Measurements from ENCODE around the gene HEPN1. TPM values are rescaled to one million over a fixed set of nuclear protein-coding genes. Genes with fewer than 3 reads are reported as not detected.
A peak's percentile ranks its signal among the peaks of the same experiment; 100 is the strongest.

The HEPN1 gene
- total and polyA plus RNA-seq, 2 donors from 2014 or later = not detected

DNA sequence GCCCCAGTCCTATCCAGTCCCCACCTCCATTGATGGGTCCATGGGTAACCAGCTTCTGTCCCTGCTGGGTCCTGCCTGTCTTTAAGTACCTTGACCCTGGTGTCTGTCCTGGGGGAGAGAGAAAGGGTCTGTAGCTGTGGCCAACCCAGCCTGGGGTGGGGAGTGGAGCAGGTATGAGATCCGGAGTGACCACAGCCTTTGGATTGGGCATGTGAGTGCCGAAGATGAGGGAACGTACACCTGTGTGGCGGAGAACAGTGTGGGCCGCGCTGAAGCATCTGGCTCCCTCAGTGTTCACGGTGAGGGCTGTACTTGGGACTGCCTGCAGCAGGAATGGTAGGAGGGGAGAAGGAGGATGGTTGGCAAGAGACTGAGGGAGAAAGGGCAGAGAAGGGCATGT, 48.6 kb upstream of the HEPN1 start:
- no peak overlapping the region for H3K9ac ChIP-seq (ENCODE audit: low read length in 3 of 3)
- no peak overlapping the region for H3K4me3 ChIP-seq (ENCODE audit: low read length in 3 of 3)
- no peak for FAIRE-seq
- no peak for TF ChIP-seq CTCF (IDR thresholded peaks at IDR 0.05; ENCODE audit: borderline replicate concordance, extremely low read depth, insufficient read depth)
- peak in 1 of 5 donors; percentile 42 for DNase-seq
- intact Hi-C loops (cut with DNase I) = no loop called here
- peaks cover 62% of the 10 kb centered on the region for H3K27me3 ChIP-seq (ENCODE audit: control insufficient read depth, insufficient read depth, low read length)
- no peaks in the 10 kb centered on the region for H3K9me3 ChIP-seq (ENCODE audit: control insufficient read depth in 2 of 3, insufficient read depth in 1 of 3, low read length in 3 of 3)
- H3K27ac ChIP-seq (ENCODE audit: low read depth in 2 of 2, low read length in 2 of 2) = no peak overlapping the region
- peaks cover 0 to 7% (median 6%) of the 10 kb centered on the region in 3 donors for H3K4me1 ChIP-seq (ENCODE audit: control insufficient read depth in 2 of 3, insufficient read depth in 2 of 3, low read depth in 1 of 3, low read length in 3 of 3)
- no peaks in the 10 kb centered on the region for H3K36me3 ChIP-seq (ENCODE audit: control insufficient read depth in 2 of 3, insufficient read depth in 3 of 3, low read length in 3 of 3)

DNA sequence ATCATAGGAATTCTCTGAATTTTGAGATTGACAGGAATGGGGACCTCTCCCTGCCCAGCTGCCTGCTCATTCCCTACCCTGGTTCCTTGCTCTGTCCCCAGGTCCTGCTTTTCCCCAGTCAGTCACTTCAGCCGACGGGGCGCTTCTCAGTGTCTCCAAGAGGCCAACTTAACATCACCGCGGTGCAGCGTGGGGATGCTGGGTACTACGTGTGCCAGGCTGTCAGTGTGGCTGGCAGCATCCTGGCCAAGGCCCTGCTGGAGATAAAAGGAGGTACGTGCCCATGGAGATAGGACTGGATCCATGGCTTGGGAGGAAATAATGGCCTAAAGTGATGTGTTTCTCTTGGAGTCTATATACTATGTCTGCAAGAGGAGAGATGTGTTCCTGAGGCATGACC, 46.8 kb upstream of the HEPN1 start:
- no peaks in the 10 kb centered on the region for H3K36me3 ChIP-seq (ENCODE audit: control insufficient read depth in 2 of 3, insufficient read depth in 3 of 3, low read length in 3 of 3)
- no peak overlapping the region for H3K4me3 ChIP-seq (ENCODE audit: low read length in 3 of 3)
- H3K27ac ChIP-seq (ENCODE audit: low read depth in 2 of 2, low read length in 2 of 2) = no peak overlapping the region
- H3K27me3 ChIP-seq (ENCODE audit: control insufficient read depth, insufficient read depth, low read length) = peaks cover 46% of the 10 kb centered on the region
- no peak for TF ChIP-seq CTCF (IDR thresholded peaks at IDR 0.05; ENCODE audit: borderline replicate concordance, extremely low read depth, insufficient read depth)
- FAIRE-seq (no peak), DNase-seq (no peak)
- H3K9ac ChIP-seq (ENCODE audit: low read length in 3 of 3) = no peak overlapping the region
- intact Hi-C loops (cut with DNase I) = no loop called here
- H3K4me1 ChIP-seq (ENCODE audit: control insufficient read depth in 2 of 3, insufficient read depth in 2 of 3, low read depth in 1 of 3, low read length in 3 of 3) = peaks cover 0 to 4% (median under 1%) of the 10 kb centered on the region in 3 donors
- H3K9me3 ChIP-seq (ENCODE audit: control insufficient read depth in 2 of 3, insufficient read depth in 1 of 3, low read length in 3 of 3) = no peaks in the 10 kb centered on the region

GRCh38 chr11:124872741-124873140, 46.3 kb upstream of the HEPN1 start:
- no peak for TF ChIP-seq CTCF (IDR thresholded peaks at IDR 0.05; ENCODE audit: borderline replicate concordance, extremely low read depth, insufficient read depth)
- Histone ChIP-seq H3K4me1 (ENCODE audit: control insufficient read depth in 2 of 3, insufficient read depth in 2 of 3, low read depth in 1 of 3, low read length in 3 of 3) (peaks cover 0 to 5% (median 4%) of the 10 kb centered on the region in 3 donors), H3K9ac (ENCODE audit: low read length in 3 of 3) (no peak overlapping the region), H3K27me3 (ENCODE audit: control insufficient read depth, insufficient read depth, low read length) (peaks cover 44% of the 10 kb centered on the region), H3K36me3 (ENCODE audit: control insufficient read depth in 2 of 3, insufficient read depth in 3 of 3, low read length in 3 of 3) (no peaks in the 10 kb centered on the region), H3K9me3 (ENCODE audit: control insufficient read depth in 2 of 3, insufficient read depth in 1 of 3, low read length in 3 of 3) (no peaks in the 10 kb centered on the region), H3K4me3 (ENCODE audit: low read length in 3 of 3) (no peak overlapping the region), H3K27ac (ENCODE audit: low read depth in 2 of 2, low read length in 2 of 2) (no peak overlapping the region)
- DNase-seq (no peak), FAIRE-seq (no peak)
- intact Hi-C loops (cut with DNase I) = no loop called here

DNA sequence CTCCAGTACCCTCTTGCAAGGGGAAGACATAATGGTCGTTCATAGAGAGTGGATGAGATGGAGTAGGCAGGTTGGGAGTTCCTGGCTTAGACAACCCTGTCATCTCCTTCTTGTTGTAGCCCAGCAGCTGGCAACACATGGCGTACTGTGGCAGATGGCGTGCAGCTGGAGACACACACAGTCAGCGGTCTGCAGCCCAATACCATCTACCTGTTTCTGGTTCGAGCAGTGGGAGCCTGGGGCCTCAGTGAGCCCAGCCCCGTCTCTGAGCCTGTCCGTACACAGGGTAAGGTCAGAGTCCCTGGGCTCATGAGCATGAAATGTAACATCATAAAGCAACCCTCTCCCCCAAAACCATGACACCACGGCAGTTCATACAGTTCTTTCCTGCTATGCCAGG, 45.1 kb upstream of the HEPN1 start:
- no peak overlapping the region for H3K4me3 ChIP-seq (ENCODE audit: low read length in 3 of 3)
- H3K9me3 ChIP-seq (ENCODE audit: control insufficient read depth in 2 of 3, insufficient read depth in 1 of 3, low read length in 3 of 3) = no peaks in the 10 kb centered on the region
- intact Hi-C loops (cut with DNase I) = no loop called here
- no peak for FAIRE-seq
- H3K9ac ChIP-seq (ENCODE audit: low read length in 3 of 3) = no peak overlapping the region
- no peak for DNase-seq
- no peak for TF ChIP-seq CTCF (IDR thresholded peaks at IDR 0.05; ENCODE audit: borderline replicate concordance, extremely low read depth, insufficient read depth)
- peaks cover 0 to 5% (median 4%) of the 10 kb centered on the region in 3 donors for H3K4me1 ChIP-seq (ENCODE audit: control insufficient read depth in 2 of 3, insufficient read depth in 2 of 3, low read depth in 1 of 3, low read length in 3 of 3)
- no peak overlapping the region for H3K27ac ChIP-seq (ENCODE audit: low read depth in 2 of 2, low read length in 2 of 2)
- no peaks in the 10 kb centered on the region for H3K36me3 ChIP-seq (ENCODE audit: control insufficient read depth in 2 of 3, insufficient read depth in 3 of 3, low read length in 3 of 3)
- H3K27me3 ChIP-seq (ENCODE audit: control insufficient read depth, insufficient read depth, low read length) = peaks cover 32% of the 10 kb centered on the region

Data from kidney (tissue), 14 donors.